ENCODE data around the gene BRWD1.

- TF ChIP-seq CTCF (IDR thresholded peaks at IDR 0.05) (no peak), POLR2A (IDR thresholded peaks at IDR 0.05) (no peak)
These were observed 24.4 kb downstream of the BRWD1 start for GRCh38 chr21:39288987-39289386.

Data from uterus (tissue), 2 donors.